ENCODE data around the gene MORN1.

- no peak for TF ChIP-seq TEAD4 (IDR thresholded peaks at IDR 0.05)
- TF ChIP-seq RAD21 (IDR thresholded peaks at IDR 0.05; ENCODE audit: low read depth): no peak
- TF ChIP-seq YY1 (IDR thresholded peaks at IDR 0.05; ENCODE audit: low read depth): no peak
- TF ChIP-seq REST (IDR thresholded peaks at IDR 0.05; ENCODE audit: low read depth): no peak
- no peak for TF ChIP-seq USF1 (IDR thresholded peaks at IDR 0.05)
- no peak for TF ChIP-seq CREB1 (IDR thresholded peaks at IDR 0.05; ENCODE audit: low read depth)
- no peak for TF ChIP-seq MAX (IDR thresholded peaks at IDR 0.05)
- no peak for TF ChIP-seq TCF12 (IDR thresholded peaks at IDR 0.05; ENCODE audit: low read depth)
- TF ChIP-seq EP300 (IDR thresholded peaks at IDR 0.05; ENCODE audit: borderline replicate concordance): no peak
- no peak for TF ChIP-seq ZBTB7A (IDR thresholded peaks at IDR 0.05; ENCODE audit: low read depth)
- TF ChIP-seq NFIC (IDR thresholded peaks at IDR 0.05): no peak
- no peak for TF ChIP-seq EGR1 (IDR thresholded peaks at IDR 0.05)
These were observed 38.3 kb downstream of the MORN1 start for GRCh38 chr1:2352897-2353550.
